Right ventricle myocardium superior (tissue), 1 donor: Measurements from ENCODE around the gene ACOT8. TPM values are rescaled to one million over a fixed set of nuclear protein-coding genes. Genes with fewer than 3 reads are reported as not detected.
"Not testable (repeated sequence)": the region's sequence is repeated elsewhere in the genome, so short reads cannot be mapped to it uniquely, and the experiment has no call there.

Experiments used
- ATAC-seq: fragments of 200-7000 bp; cut with Tn5 transposase; one replicate; pipeline ENCODE4 v1.9.1; 2020; ENCODE audit warnings: mild to moderate bottlenecking; ENCODE audit not compliant: poor library complexity
- DNase-seq: peaks from one replicate; pipeline ENCODE4 v3.0.0-alpha.2; 2020
- intact Hi-C: fragments of 100-400 bp; cut with DNase I; formaldehyde crosslinking; loops from one replicate; pipeline ENCODE4 v1.11.2; 2022
- total RNA-seq: library from RNA; stranded (reverse); fragmentation: NEBNext Ultra II Directional; extraction: Animal tissue kit (Norgen Biotek cat#: 25700); gene quantifications from one replicate; pipeline ENCODE4 v1.2.1, GENCODE V29; 2021
- donor health status: DM: no; HTN: yes; CAD: no; lungs with severe emphysema.

The ACOT8 gene
- total RNA-seq, 1 donor from 2014 or later = 28.1 TPM

- intact Hi-C loops = loop anchor here (5.0 kb wide), 1 partner anchor 123 kb away; no protein-coding TSS in a partner anchor
- ATAC-seq (no peak), DNase-seq (no peak)
Observed at GRCh38 chr20:45814314-45814713, 42.9 kb downstream of the ACOT8 start.

GRCh38 chr20:45813489-45813888 lies 43.7 kb downstream of the ACOT8 start:
- intact Hi-C loops = loop anchor here (5.0 kb wide), 1 partner anchor 124 kb away; no protein-coding TSS in a partner anchor

GRCh38 chr20:45813006-45813340 lies 44.2 kb downstream of the ACOT8 start:
- no peak for DNase-seq
- no peak for ATAC-seq
- intact Hi-C loops = loop anchor here (5.0 kb wide), 1 partner anchor 124 kb away; no protein-coding TSS in a partner anchor

More at GRCh38 chr20:45813489-45813888, 43.7 kb downstream of the ACOT8 start:
- no peak for DNase-seq
- ATAC-seq = no peak

- ATAC-seq (peak; percentile 99), DNase-seq (peak; percentile 98)
- intact Hi-C loops = loop anchor here (5.0 kb wide), 1 partner anchor 125 kb away; no protein-coding TSS in a partner anchor
Observed at GRCh38 chr20:45812157-45813005, 44.8 kb downstream of the ACOT8 start, which contains the start of gene UBE2C. UBE2C (plus strand) TSS chr20:45812644; CDS start chr20:45812696, 52 bp downstream.

GRCh38 chr20:45810191-45810970 lies 46.8 kb downstream of the ACOT8 start:
- intact Hi-C loops = loop anchor here (5.0 kb wide), 1 partner anchor 127 kb away; no protein-coding TSS in a partner anchor
- DNase-seq (no peak), ATAC-seq (no peak)

- DNase-seq (no peak), ATAC-seq (no peak)
- intact Hi-C loops = no loop called here
Observed at GRCh38 chr20:45801851-45802250, 55.3 kb downstream of the ACOT8 start.

- DNase-seq (peak; percentile 55), ATAC-seq (peak; percentile 82)
- intact Hi-C loops = no loop called here
Observed at GRCh38 chr20:45798935-45799642, 58.1 kb downstream of the ACOT8 start.

- DNase-seq, ATAC-seq, intact Hi-C loops: not testable (repeated sequence)
Observed at GRCh38 chr20:45797955-45798354, 59.2 kb downstream of the ACOT8 start.

- DNase-seq, ATAC-seq, intact Hi-C loops: not testable (repeated sequence)
Observed at GRCh38 chr20:45797510-45797909, 59.7 kb downstream of the ACOT8 start.

- intact Hi-C loops = no loop called here
- DNase-seq (no peak), ATAC-seq (no peak)
Observed at GRCh38 chr20:45796337-45797065, 60.7 kb downstream of the ACOT8 start.

GRCh38 chr20:45792317-45793118 lies 64.7 kb downstream of the ACOT8 start:
- DNase-seq (peak; percentile 46), ATAC-seq (peak; percentile 32)
- intact Hi-C loops = no loop called here

Other genes starting within 250 kb of the ACOT8 start
- gene WFDC10A, start 227.7 kb downstream of the ACOT8 start, total RNA-seq = not detected
- not detected for gene WFDC9, start 226.1 kb downstream of the ACOT8 start, total RNA-seq
- gene WFDC11, start 187.2 kb downstream of the ACOT8 start, total RNA-seq = not detected
- not detected for gene WFDC13, start 155.4 kb downstream of the ACOT8 start, total RNA-seq
- gene WFDC10B, start 152.4 kb downstream of the ACOT8 start, total RNA-seq = not detected
- not detected for gene SPINT4, start 135.0 kb downstream of the ACOT8 start, total RNA-seq
- 0.54 TPM for gene WFDC3, start 65.5 kb downstream of the ACOT8 start, total RNA-seq
- gene DNTTIP1, start 65.4 kb downstream of the ACOT8 start, total RNA-seq = 14.5 TPM
- 1.1 TPM for gene UBE2C, start 44.7 kb downstream of the ACOT8 start, total RNA-seq
- 0.43 TPM for gene TNNC2, start 30.1 kb downstream of the ACOT8 start, total RNA-seq
- gene SNX21, start 23.6 kb downstream of the ACOT8 start, total RNA-seq = 22.1 TPM
- 1.4 TPM for gene ZSWIM3, start 222 bp upstream of the ACOT8 start, total RNA-seq
- 10.1 TPM for gene ZSWIM1, start 23.8 kb upstream of the ACOT8 start, total RNA-seq
- gene SPATA25, start 30.2 kb upstream of the ACOT8 start, total RNA-seq = 1.7 TPM
- 6.5 TPM for gene NEURL2, start 33.8 kb upstream of the ACOT8 start, total RNA-seq
- gene CTSA, start 33.9 kb upstream of the ACOT8 start, total RNA-seq = 113 TPM
- gene PLTP, start 54.8 kb upstream of the ACOT8 start, total RNA-seq = 118 TPM
- gene PCIF1, start 77.3 kb upstream of the ACOT8 start, total RNA-seq = 21.8 TPM
- 7.6 TPM for gene ZNF335, start 114.8 kb upstream of the ACOT8 start, total RNA-seq
- gene MMP9, start 151.5 kb upstream of the ACOT8 start, total RNA-seq = 0.48 TPM
- gene SLC12A5, start 171.8 kb upstream of the ACOT8 start, total RNA-seq = not detected
- gene NCOA5, start 232.6 kb upstream of the ACOT8 start, total RNA-seq = 23.0 TPM